A673 (cell line): ENCODE results near the gene RPUSD4. TPM values are rescaled to one million over a fixed set of nuclear protein-coding genes. Genes with fewer than 3 reads are reported as not detected.

ENCODE experiments used
- BruUV-seq: library from RNA; stranded (reverse); fragments of 400-500 nt; replicated peaks from 2 replicates; lab custom pipeline; 2021; lab: Mats Ljungman, UMichigan
- CTCF ChIA-PET: fragments of 300-600 bp; sonication (Branson Sonifier 250); formaldehyde crosslinking; loops from one replicate; lab custom pipeline; 2022; ENCODE audit warnings: antibody characterized with exemption; lab: Charles Lee
- POLR2A ChIA-PET: fragments of 300-600 bp; sonication (Branson Sonifier 250); formaldehyde crosslinking; loops from one replicate; lab custom pipeline; 2022; ENCODE audit warnings: antibody characterized with exemption; ENCODE audit not compliant: low non-redundant PET; lab: Charles Lee
- DNase-seq: peaks from one replicate; pipeline ENCODE4 v3.0.0-alpha.2; 2015; ENCODE audit warnings: low spot score
- H3K27ac ChIP-seq: fragments of 200-600 bp; sonication (generic); 2 replicates; pipeline ENCODE4 v1.5.1; 2016; ENCODE audit warnings: mixed run types, low read depth, mild to moderate bottlenecking, mixed read lengths, antibody characterized with exemption, low read length; ENCODE audit not compliant: poor library complexity, severe bottlenecking
- H3K27me3 ChIP-seq: fragments of 200-600 bp; sonication (generic); replicated peaks from 2 replicates; pipeline ENCODE4 v1.6.1; 2017; ENCODE audit warnings: mixed run types, low read depth, mild to moderate bottlenecking, mixed read lengths, antibody characterized with exemption, low read length; ENCODE audit not compliant: insufficient read depth, poor library complexity
- H3K36me3 ChIP-seq: fragments of 200-600 bp; sonication (generic); 2 replicates; pipeline ENCODE4 v1.6.1; 2016; ENCODE audit warnings: mixed run types, mild to moderate bottlenecking, mixed read lengths, antibody characterized with exemption, low read length; ENCODE audit not compliant: insufficient read depth, poor library complexity, severe bottlenecking
- H3K4me1 ChIP-seq: fragments of 200-600 bp; sonication (generic); 2 replicates; pipeline ENCODE4 v1.6.1; 2017; ENCODE audit warnings: mixed run types, mild to moderate bottlenecking, mixed read lengths, antibody characterized with exemption, low read length; ENCODE audit not compliant: insufficient read depth, poor library complexity, severe bottlenecking
- H3K4me3 ChIP-seq: fragments of 200-600 bp; sonication (generic); 2 replicates; pipeline ENCODE4 v1.5.1; 2016; ENCODE audit warnings: low read depth, mixed run types, mild to moderate bottlenecking, mixed read lengths, low read length; ENCODE audit not compliant: poor library complexity, severe bottlenecking
- H3K9me3 ChIP-seq: fragments of 200-600 bp; sonication (generic); 2 replicates; pipeline ENCODE4 v1.6.1; 2016; ENCODE audit warnings: mixed run types, low read depth, mild to moderate bottlenecking, mixed read lengths, antibody characterized with exemption, low read length; ENCODE audit not compliant: poor library complexity, severe bottlenecking
- CTCF ChIP-seq: fragments of 300-800, 200-600 bp; sonication (generic); conservative IDR thresholded peaks from 2 replicates; pipeline ENCODE4 v1.5.1; 2017; ENCODE audit warnings: low read depth, mild to moderate bottlenecking, antibody characterized with exemption, low read length, moderate library complexity, mixed read lengths
- EZH2 ChIP-seq: fragments of 200-600 bp; sonication (generic); IDR thresholded peaks from 2 replicates; pipeline ENCODE4 v1.6.1; 2017; ENCODE audit warnings: borderline replicate concordance, low read depth, mild to moderate bottlenecking, mixed read lengths, antibody characterized with exemption, low read length; ENCODE audit not compliant: poor library complexity, severe bottlenecking
- intact Hi-C: fragments of 100-400 bp; cut with micrococcal nuclease; formaldehyde crosslinking; loops from one replicate; pipeline ENCODE4 v1.10.0; 2022; ENCODE audit not compliant: unreplicated experiment
- total RNA-seq: library from RNA; stranded (reverse); gene quantifications from 2 replicates; pipeline ENCODE4 v1.2.3, GENCODE V29; 2021

The RPUSD4 gene
- total RNA-seq, 1 experiment from 2014 or later: 53.9 TPM

GRCh38 chr11:126175393-126175792 is 36.1 kb downstream of the RPUSD4 start:
- no TSS peak for BruUV-seq
- Histone ChIP-seq H3K4me1 (peaks cover 8% of the 10 kb centered on the region), H3K27me3 (no peaks in the 10 kb centered on the region), H3K36me3 (no peaks in the 10 kb centered on the region), H3K4me3 (no peak overlapping the region), H3K27ac (no peak overlapping the region), H3K9me3 (no peaks in the 10 kb centered on the region)
- intact Hi-C loops: no loop called here
- no peak for DNase-seq
- ChIA-PET CTCF (no interaction called here), POLR2A (interaction anchor here (0.6 kb wide), 1 partner anchor 52 kb away, joined by 9 read pairs; no protein-coding TSS in a partner anchor)
- no peak for TF ChIP-seq CTCF

GRCh38 chr11:126174816-126175215 is 36.6 kb downstream of the RPUSD4 start:
- CTCF ChIA-PET: no interaction called here
- no peak overlapping the region for H3K4me3 ChIP-seq
- no TSS peak for BruUV-seq
- intact Hi-C loops: no loop called here
- POLR2A ChIA-PET: interaction anchor here (0.6 kb wide), 1 partner anchor 51 kb away, joined by 9 read pairs; no protein-coding TSS in a partner anchor
- peaks cover 8% of the 10 kb centered on the region for H3K4me1 ChIP-seq
- no peaks in the 10 kb centered on the region for H3K27me3 ChIP-seq
- TF ChIP-seq EZH2 (no peak), CTCF (no peak)
- no peak for DNase-seq
- no peaks in the 10 kb centered on the region for H3K9me3 ChIP-seq
- H3K27ac ChIP-seq: no peak overlapping the region
- H3K36me3 ChIP-seq: no peaks in the 10 kb centered on the region

GRCh38 chr11:126173257-126173656 is 38.2 kb downstream of the RPUSD4 start:
- DNase-seq: no peak
- H3K4me1 ChIP-seq: peaks cover 8% of the 10 kb centered on the region
- no peaks in the 10 kb centered on the region for H3K36me3 ChIP-seq
- ChIA-PET POLR2A (no interaction called here), CTCF (no interaction called here)
- H3K27me3 ChIP-seq: no peaks in the 10 kb centered on the region
- TF ChIP-seq EZH2 (no peak), CTCF (no peak)
- no peak overlapping the region for H3K27ac ChIP-seq
- no peak overlapping the region for H3K4me3 ChIP-seq
- intact Hi-C loops: no loop called here
- BruUV-seq: no TSS peak
- no peaks in the 10 kb centered on the region for H3K9me3 ChIP-seq
